ENCODE data around the gene CAMLG. TPM values are rescaled to one million over a fixed set of nuclear protein-coding genes. Genes with fewer than 3 reads are reported as not detected.

CAMLG gene
- total RNA-seq, 1 experiment from 2014 or later: 28.3 TPM

- Histone ChIP-seq H3K27me3 (ENCODE audit: control insufficient read depth, insufficient read depth, low read length) (no peaks in the 10 kb centered on the region), H3K36me3 (ENCODE audit: control insufficient read depth, insufficient read depth, low read length) (peaks cover 44% of the 10 kb centered on the region), H3K9me3 (ENCODE audit: control insufficient read depth, insufficient read depth, low read depth, low read length) (no peaks in the 10 kb centered on the region), H3K27ac (ENCODE audit: low read length) (no peak overlapping the region), H3K4me1 (ENCODE audit: control insufficient read depth, insufficient read depth, low read length) (no peaks in the 10 kb centered on the region), H3K4me3 (ENCODE audit: low read depth in 2 of 2, low read length in 2 of 2) (no peak overlapping the region)
- DNase-seq (ENCODE audit: low read depth, low spot score) (no peak), ATAC-seq (no peak)
- BruUV-seq (replicated peaks): no TSS peak
- TF ChIP-seq TCF7L2 (IDR thresholded peaks at IDR 0.05; ENCODE audit: low read depth, low read length) (no peak), REST (IDR thresholded peaks at IDR 0.05; ENCODE audit: insufficient read depth in 1 of 2, low read depth in 2 of 2, low read length in 1 of 2) (no peak), CTCF (IDR thresholded peaks at IDR 0.05) (no peak), POLR2AphosphoS5 (IDR thresholded peaks at IDR 0.05; ENCODE audit: low read depth, low read length) (no peak), SIN3A (IDR thresholded peaks at IDR 0.05; ENCODE audit: borderline replicate concordance, insufficient read depth, low read depth, low read length) (no peak)
- ChIA-PET POLR2A (interaction anchor here (0.5 kb wide), 1 partner anchor 12 kb away, joined by 10 read pairs; no protein-coding TSS in a partner anchor), CTCF (no interaction called here)
- intact Hi-C loops (cut with micrococcal nuclease; ENCODE audit: unreplicated experiment) (no loop called here), in situ Hi-C loops (cut with HindIII; ENCODE audit: low pct_unique_long_range_greater_than_20kb, low sequenced_read_pairs) (no loop called here)
These were observed 54.8 kb downstream of the CAMLG start for GRCh38 chr5:134793111-134793510.

GRCh38 chr5:134794082-134794481, 55.7 kb downstream of the CAMLG start:
- ChIA-PET CTCF (no interaction called here), POLR2A (no interaction called here)
- no peaks in the 10 kb centered on the region for H3K9me3 ChIP-seq (ENCODE audit: control insufficient read depth, insufficient read depth, low read depth, low read length)
- H3K27ac ChIP-seq (ENCODE audit: low read length): no peak overlapping the region
- intact Hi-C loops (cut with micrococcal nuclease; ENCODE audit: unreplicated experiment) (no loop called here), in situ Hi-C loops (cut with HindIII; ENCODE audit: low pct_unique_long_range_greater_than_20kb, low sequenced_read_pairs) (no loop called here)
- TF ChIP-seq REST (IDR thresholded peaks at IDR 0.05; ENCODE audit: insufficient read depth in 1 of 2, low read depth in 2 of 2, low read length in 1 of 2) (no peak), TCF7L2 (IDR thresholded peaks at IDR 0.05; ENCODE audit: low read depth, low read length) (no peak), POLR2AphosphoS5 (IDR thresholded peaks at IDR 0.05; ENCODE audit: low read depth, low read length) (no peak), SIN3A (IDR thresholded peaks at IDR 0.05; ENCODE audit: borderline replicate concordance, insufficient read depth, low read depth, low read length) (no peak), CTCF (IDR thresholded peaks at IDR 0.05) (no peak)
- H3K4me1 ChIP-seq (ENCODE audit: control insufficient read depth, insufficient read depth, low read length): no peaks in the 10 kb centered on the region
- peaks cover 39% of the 10 kb centered on the region for H3K36me3 ChIP-seq (ENCODE audit: control insufficient read depth, insufficient read depth, low read length)
- DNase-seq (ENCODE audit: low read depth, low spot score) (no peak), ATAC-seq (no peak)
- BruUV-seq (replicated peaks): no TSS peak
- no peak overlapping the region for H3K4me3 ChIP-seq (ENCODE audit: low read depth in 2 of 2, low read length in 2 of 2)
- no peaks in the 10 kb centered on the region for H3K27me3 ChIP-seq (ENCODE audit: control insufficient read depth, insufficient read depth, low read length)
